ENCODE results near the gene ZFR2. TPM values are rescaled to one million over a fixed set of nuclear protein-coding genes. Genes with fewer than 3 reads are reported as not detected.

Gene ZFR2
- total RNA-seq, 1 donor from 2014 or later: not detected

- no peak for DNase-seq
- H3K27ac ChIP-seq (replicated peaks): no peak overlapping the region
- intact Hi-C loops (cut with micrococcal nuclease): no loop called here
- no peak overlapping the region for H3K4me3 ChIP-seq
- peaks cover 74% of the 10 kb centered on the region for H3K27me3 ChIP-seq (ENCODE audit: low read depth)
- H3K36me3 ChIP-seq: no peaks in the 10 kb centered on the region
- H3K4me1 ChIP-seq: peaks cover 16% of the 10 kb centered on the region
- H3K9me3 ChIP-seq (replicated peaks): no peaks in the 10 kb centered on the region
- TF ChIP-seq CTCF (IDR thresholded peaks at IDR 0.05; ENCODE audit: borderline replicate concordance): no peak
Measured at GRCh38 chr19:3803114-3803888, 65.5 kb downstream of the ZFR2 start.

DNA sequence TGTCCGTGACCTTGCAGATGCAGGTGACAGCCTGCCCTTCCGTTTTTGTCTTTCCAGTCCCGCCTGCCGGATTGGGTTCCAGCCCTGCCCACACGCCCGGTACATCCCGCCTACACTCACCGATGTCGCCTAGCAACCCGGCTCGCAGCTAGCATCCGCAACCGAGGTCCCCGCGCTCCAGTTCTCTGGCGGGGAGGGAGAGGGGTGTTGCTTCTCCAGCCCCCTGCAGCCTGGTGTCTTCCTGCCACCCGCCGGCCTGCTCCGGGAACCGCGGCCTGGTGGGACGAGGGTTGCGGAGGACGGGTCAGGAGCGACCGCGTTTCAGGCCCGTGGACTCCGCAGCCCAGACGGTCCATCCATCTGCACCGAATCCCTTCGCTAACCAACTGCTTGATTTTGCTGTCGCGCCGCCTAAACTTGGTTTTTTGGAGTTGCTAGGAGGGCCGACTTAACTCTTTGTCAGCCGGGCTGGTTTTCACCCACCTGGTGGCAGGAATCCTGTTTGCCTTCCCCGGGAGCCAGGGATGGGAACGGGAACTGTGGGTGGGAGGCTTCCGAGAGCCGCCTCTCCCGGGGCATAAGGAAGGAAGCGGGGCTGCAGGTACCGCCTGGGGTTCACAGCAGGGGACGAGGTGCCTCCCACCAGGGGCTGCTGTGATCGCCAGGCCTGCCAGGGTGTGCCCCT lies 67.3 kb downstream of the ZFR2 start:
- Histone ChIP-seq H3K27ac (replicated peaks) (no peak overlapping the region), H3K36me3 (no peaks in the 10 kb centered on the region), H3K27me3 (ENCODE audit: low read depth) (peaks cover 77% of the 10 kb centered on the region), H3K4me1 (peaks cover 12% of the 10 kb centered on the region), H3K4me3 (peak overlapping the region; percentile 52), H3K9me3 (replicated peaks) (peaks cover 7% of the 10 kb centered on the region)
- intact Hi-C loops (cut with micrococcal nuclease): no loop called here
- DNase-seq: peak; percentile 34
- TF ChIP-seq CTCF (IDR thresholded peaks at IDR 0.05; ENCODE audit: borderline replicate concordance): peak; percentile 24

DNA sequence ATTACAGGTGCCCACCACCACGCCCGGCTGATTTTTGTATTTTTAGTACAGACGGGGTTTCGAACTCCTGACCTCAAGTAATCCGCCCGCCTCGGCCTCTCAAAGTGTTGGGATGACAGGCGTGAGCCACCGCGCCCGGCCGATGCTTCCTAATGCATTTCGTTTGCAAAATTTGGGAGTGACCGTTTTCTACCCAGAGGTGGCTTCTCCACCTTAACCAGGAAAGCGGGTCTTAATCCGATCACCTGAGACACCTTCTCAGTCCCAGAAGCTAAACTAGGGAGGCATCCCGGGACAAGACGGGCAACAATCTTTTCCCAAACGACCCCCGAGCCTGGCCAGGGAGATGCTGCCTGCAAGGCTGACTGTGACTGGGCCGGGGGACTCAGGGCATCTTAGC lies 67.8 kb downstream of the ZFR2 start:
- Histone ChIP-seq H3K4me1 (peaks cover 12% of the 10 kb centered on the region), H3K27ac (replicated peaks) (no peak overlapping the region), H3K27me3 (ENCODE audit: low read depth) (peaks cover 75% of the 10 kb centered on the region), H3K36me3 (no peaks in the 10 kb centered on the region), H3K9me3 (replicated peaks) (peaks cover 13% of the 10 kb centered on the region), H3K4me3 (peak overlapping the region; percentile 52)
- intact Hi-C loops (cut with micrococcal nuclease): no loop called here
- no peak for TF ChIP-seq CTCF (IDR thresholded peaks at IDR 0.05; ENCODE audit: borderline replicate concordance)
- no peak for DNase-seq

GRCh38 chr19:3798137-3798536 lies 70.7 kb downstream of the ZFR2 start:
- peaks cover 16% of the 10 kb centered on the region for H3K9me3 ChIP-seq (replicated peaks)
- TF ChIP-seq CTCF (IDR thresholded peaks at IDR 0.05; ENCODE audit: borderline replicate concordance): no peak
- no peak overlapping the region for H3K4me3 ChIP-seq
- no peak overlapping the region for H3K27ac ChIP-seq (replicated peaks)
- H3K27me3 ChIP-seq (ENCODE audit: low read depth): peaks cover 52% of the 10 kb centered on the region
- no peak for DNase-seq
- intact Hi-C loops (cut with micrococcal nuclease): no loop called here
- H3K36me3 ChIP-seq: no peaks in the 10 kb centered on the region
- H3K4me1 ChIP-seq: peaks cover 12% of the 10 kb centered on the region

GRCh38 chr19:3796358-3796757 lies 72.5 kb downstream of the ZFR2 start:
- Histone ChIP-seq H3K9me3 (replicated peaks) (peaks cover 16% of the 10 kb centered on the region), H3K4me1 (peaks cover 4% of the 10 kb centered on the region), H3K27me3 (ENCODE audit: low read depth) (peaks cover 34% of the 10 kb centered on the region), H3K36me3 (no peaks in the 10 kb centered on the region), H3K27ac (replicated peaks) (no peak overlapping the region), H3K4me3 (no peak overlapping the region)
- TF ChIP-seq CTCF (IDR thresholded peaks at IDR 0.05; ENCODE audit: borderline replicate concordance): no peak
- intact Hi-C loops (cut with micrococcal nuclease): no loop called here
- no peak for DNase-seq
